Osteoblast (primary cell): Measurements from ENCODE around the gene GOLIM4. TPM values are rescaled to one million over a fixed set of nuclear protein-coding genes. Genes with fewer than 3 reads are reported as not detected.

Source experiments
- DNase-seq: peaks from one replicate; pipeline ENCODE4 v3.0.0; 2011; ENCODE audit warnings: low spot score, mixed read lengths; ENCODE audit not compliant: insufficient read length; ENCODE audit errors: missing footprints
- H2AFZ ChIP-seq: 2 replicates; pipeline ENCODE4 v1.6.0; 2011; ENCODE audit warnings: mild to moderate bottlenecking, low read length
- H3K27ac ChIP-seq: 2 replicates; pipeline ENCODE4 v1.5.1; 2011; ENCODE audit warnings: mild to moderate bottlenecking, low read depth, low read length, moderate library complexity
- H3K27me3 ChIP-seq: 2 replicates; pipeline ENCODE4 v1.6.0; 2012; ENCODE audit warnings: mild to moderate bottlenecking, control low read depth, inconsistent platforms, low read length, moderate library complexity; ENCODE audit not compliant: insufficient read depth
- H3K36me3 ChIP-seq: 2 replicates; pipeline ENCODE4 v1.5.1; 2011; ENCODE audit warnings: mild to moderate bottlenecking, low read length, control low read depth, moderate library complexity; ENCODE audit not compliant: insufficient read depth
- H3K4me1 ChIP-seq: 2 replicates; pipeline ENCODE4 v1.5.1; 2011; ENCODE audit warnings: mild to moderate bottlenecking, low read length, control low read depth, moderate library complexity; ENCODE audit not compliant: insufficient read depth
- H3K4me2 ChIP-seq: 2 replicates; pipeline ENCODE4 v1.6.0; 2011; ENCODE audit warnings: mild to moderate bottlenecking, low read length; ENCODE audit not compliant: insufficient read depth
- H3K4me3 ChIP-seq: fragments of 200-600 bp; sonication (generic); 3 replicates; pipeline ENCODE4 v1.5.1; 2012; ENCODE audit warnings: mild to moderate bottlenecking, low read length, inconsistent platforms; ENCODE audit not compliant: insufficient read depth
- H3K79me2 ChIP-seq: 2 replicates; pipeline ENCODE4 v1.6.0; 2012; ENCODE audit warnings: mild to moderate bottlenecking, low read length, control low read depth, inconsistent platforms; ENCODE audit not compliant: insufficient read depth
- H3K9me3 ChIP-seq: 2 replicates; pipeline ENCODE4 v1.5.1; 2011; ENCODE audit warnings: low read depth, low read length, control low read depth
- H4K20me1 ChIP-seq: 2 replicates; pipeline ENCODE4 v1.6.0; 2012; ENCODE audit warnings: mild to moderate bottlenecking, low read length, control low read depth; ENCODE audit not compliant: insufficient read depth
- total RNA-seq: library from RNA; depleted of rRNA; stranded (reverse); fragments of >200 nt; gene quantifications from 2 replicates; pipeline ENCODE4 v1.2.3, GENCODE V29; 2012
- TF ChIP-seq, protein P1 (sequence below): IDR thresholded peaks from 2 replicates; pipeline ENCODE4 v1.5.1; 2011; ENCODE audit warnings: mild to moderate bottlenecking, low read depth, low read length, moderate library complexity; ENCODE audit errors: extremely low read depth

GOLIM4 gene
- total RNA-seq, 1 donor, result 44.5 TPM

DNA sequence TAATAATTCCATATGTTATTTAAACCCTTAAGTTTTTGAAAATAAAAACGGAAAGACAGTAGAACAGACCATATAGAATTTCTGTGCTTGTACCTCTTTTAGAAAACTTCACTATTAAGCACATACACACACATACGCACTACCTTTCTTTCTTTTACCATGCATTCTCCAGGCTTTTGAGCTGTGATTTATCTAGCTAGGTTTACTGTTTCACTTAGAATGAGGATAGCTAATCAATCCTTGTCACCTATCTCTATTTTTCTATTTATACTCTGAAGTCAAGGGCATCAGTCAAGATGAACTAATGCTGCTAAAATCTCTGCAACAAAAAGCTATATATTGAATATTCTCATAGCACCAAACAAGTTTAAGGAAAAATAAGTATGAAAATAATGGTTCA, 43.2 kb downstream of the GOLIM4 start:
- H3K79me2 ChIP-seq, result peaks cover 90% of the 10 kb centered on the region
- TF ChIP-seq, protein P1, sequence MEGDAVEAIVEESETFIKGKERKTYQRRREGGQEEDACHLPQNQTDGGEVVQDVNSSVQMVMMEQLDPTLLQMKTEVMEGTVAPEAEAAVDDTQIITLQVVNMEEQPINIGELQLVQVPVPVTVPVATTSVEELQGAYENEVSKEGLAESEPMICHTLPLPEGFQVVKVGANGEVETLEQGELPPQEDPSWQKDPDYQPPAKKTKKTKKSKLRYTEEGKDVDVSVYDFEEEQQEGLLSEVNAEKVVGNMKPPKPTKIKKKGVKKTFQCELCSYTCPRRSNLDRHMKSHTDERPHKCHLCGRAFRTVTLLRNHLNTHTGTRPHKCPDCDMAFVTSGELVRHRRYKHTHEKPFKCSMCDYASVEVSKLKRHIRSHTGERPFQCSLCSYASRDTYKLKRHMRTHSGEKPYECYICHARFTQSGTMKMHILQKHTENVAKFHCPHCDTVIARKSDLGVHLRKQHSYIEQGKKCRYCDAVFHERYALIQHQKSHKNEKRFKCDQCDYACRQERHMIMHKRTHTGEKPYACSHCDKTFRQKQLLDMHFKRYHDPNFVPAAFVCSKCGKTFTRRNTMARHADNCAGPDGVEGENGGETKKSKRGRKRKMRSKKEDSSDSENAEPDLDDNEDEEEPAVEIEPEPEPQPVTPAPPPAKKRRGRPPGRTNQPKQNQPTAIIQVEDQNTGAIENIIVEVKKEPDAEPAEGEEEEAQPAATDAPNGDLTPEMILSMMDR, result no peak
- H3K4me2 ChIP-seq, result no peak overlapping the region
- no peak overlapping the region for H2AFZ ChIP-seq
- no peaks in the 10 kb centered on the region for H3K36me3 ChIP-seq
- H4K20me1 ChIP-seq, result peaks cover 8% of the 10 kb centered on the region
- H3K27ac ChIP-seq, result no peak overlapping the region
- no peak for DNase-seq
- peaks cover 22% of the 10 kb centered on the region for H3K4me1 ChIP-seq
- no peaks in the 10 kb centered on the region for H3K27me3 ChIP-seq
- no peak overlapping the region for H3K4me3 ChIP-seq
- H3K9me3 ChIP-seq, result no peaks in the 10 kb centered on the region

DNA sequence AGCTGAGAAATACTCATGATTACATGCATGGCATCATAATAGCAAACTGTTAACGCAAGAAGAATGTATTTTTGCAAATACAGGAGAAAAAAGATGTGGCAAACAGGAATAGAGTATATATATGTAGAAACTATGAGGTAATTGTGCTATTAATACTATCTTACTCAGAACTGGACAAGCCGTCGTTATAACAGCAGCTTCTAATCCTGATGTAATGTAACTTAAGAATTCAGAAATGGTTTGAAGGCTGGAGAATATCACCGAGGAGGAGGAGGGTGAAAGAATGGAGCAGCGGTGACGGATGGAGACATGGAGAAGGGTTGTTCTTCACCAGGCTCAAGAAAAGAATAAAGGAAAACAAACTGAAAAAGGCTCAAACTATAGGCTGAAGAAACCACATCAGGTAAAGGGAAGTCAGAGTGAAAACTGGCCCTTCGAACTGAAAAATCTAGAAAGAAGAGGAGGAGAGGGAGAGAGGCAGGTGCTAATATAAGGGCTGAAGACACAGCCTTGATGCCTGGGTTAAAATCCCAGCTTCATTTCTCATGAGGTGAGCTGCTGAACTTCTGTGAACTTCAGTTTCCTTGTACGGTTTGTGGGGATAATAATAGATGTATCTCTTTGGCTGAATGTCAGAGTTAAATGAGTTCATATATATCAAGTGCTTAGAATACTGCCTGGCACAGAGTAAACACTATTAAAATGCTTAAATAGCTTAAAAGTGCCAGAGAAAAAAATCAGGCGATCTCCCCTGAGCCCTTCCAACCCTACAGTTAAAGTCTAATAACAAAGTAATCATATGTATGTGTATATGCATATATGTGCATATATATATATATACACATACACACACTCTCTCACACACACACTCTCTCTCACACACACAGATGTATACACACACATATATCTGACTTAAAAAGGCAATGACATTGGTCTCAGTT, 43.9 kb downstream of the GOLIM4 start:
- peak overlapping the region; percentile 72 for H3K27ac ChIP-seq
- H3K79me2 ChIP-seq, result peaks cover 83% of the 10 kb centered on the region
- peaks cover 8% of the 10 kb centered on the region for H4K20me1 ChIP-seq
- H3K36me3 ChIP-seq, result no peaks in the 10 kb centered on the region
- H3K4me2 ChIP-seq, result peak overlapping the region; percentile 30
- H3K4me3 ChIP-seq, result no peak overlapping the region
- no peak for DNase-seq
- no peaks in the 10 kb centered on the region for H3K27me3 ChIP-seq
- H3K4me1 ChIP-seq, result peaks cover 22% of the 10 kb centered on the region
- H3K9me3 ChIP-seq, result no peaks in the 10 kb centered on the region
- no peak overlapping the region for H2AFZ ChIP-seq
- TF ChIP-seq, protein P1, result no peak

DNA sequence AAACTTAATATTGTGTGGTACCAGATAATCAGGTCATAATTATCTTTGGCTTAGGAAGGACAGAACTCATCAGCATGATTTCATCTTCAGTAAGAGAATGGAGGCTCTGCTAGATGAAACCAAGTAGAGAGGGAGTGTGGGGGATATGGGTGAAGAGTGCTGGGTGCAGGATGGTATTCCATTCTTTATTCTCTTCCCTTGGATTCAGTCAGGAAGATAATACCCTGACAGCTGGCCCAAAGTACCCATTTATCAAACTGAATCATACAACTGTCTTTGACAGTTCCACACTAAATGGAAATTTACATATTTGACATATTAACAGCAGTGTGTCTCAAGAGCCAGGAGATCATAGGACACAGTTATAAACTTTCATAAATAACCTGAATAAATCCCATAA, 44.7 kb downstream of the GOLIM4 start:
- H2AFZ ChIP-seq, result no peak overlapping the region
- no peak overlapping the region for H3K4me2 ChIP-seq
- no peaks in the 10 kb centered on the region for H3K36me3 ChIP-seq
- no peak overlapping the region for H3K4me3 ChIP-seq
- TF ChIP-seq, protein P1, result no peak
- peaks cover 8% of the 10 kb centered on the region for H4K20me1 ChIP-seq
- H3K27ac ChIP-seq, result peak overlapping the region; percentile 43
- no peaks in the 10 kb centered on the region for H3K27me3 ChIP-seq
- peaks cover 76% of the 10 kb centered on the region for H3K79me2 ChIP-seq
- DNase-seq, result no peak
- no peaks in the 10 kb centered on the region for H3K9me3 ChIP-seq
- H3K4me1 ChIP-seq, result peaks cover 22% of the 10 kb centered on the region

DNA sequence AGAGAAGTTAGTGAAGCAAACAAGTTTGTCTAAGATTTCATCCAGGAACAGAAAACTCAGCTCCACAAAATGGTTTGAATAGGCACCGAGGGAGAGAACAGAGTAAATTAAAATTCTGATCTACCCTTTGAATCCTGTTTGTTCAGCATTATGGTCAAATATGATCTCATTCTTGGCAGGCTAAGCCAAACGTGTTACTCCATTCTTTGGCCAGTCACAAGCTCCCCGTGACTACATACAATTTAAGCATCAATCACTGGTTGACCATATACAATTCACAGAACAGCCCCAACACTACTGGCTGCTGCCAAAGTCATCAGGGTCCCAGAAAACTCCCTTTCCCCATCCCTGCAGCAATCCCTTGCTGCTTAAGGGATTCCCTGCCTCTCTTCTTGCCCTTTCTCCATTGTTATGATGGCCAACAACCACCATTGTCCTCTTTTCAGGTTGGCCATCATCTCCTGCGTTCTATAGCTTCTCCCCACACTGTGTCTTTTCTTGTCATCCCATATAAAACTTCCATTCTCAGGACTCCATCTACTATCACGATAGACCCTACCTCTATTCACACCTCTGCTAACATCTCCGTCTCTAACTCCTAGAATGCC, 46.3 kb downstream of the GOLIM4 start:
- H3K79me2 ChIP-seq, result peaks cover 67% of the 10 kb centered on the region
- no peaks in the 10 kb centered on the region for H3K36me3 ChIP-seq
- no peak overlapping the region for H3K4me3 ChIP-seq
- peak overlapping the region; percentile 22 for H3K4me2 ChIP-seq
- no peaks in the 10 kb centered on the region for H3K9me3 ChIP-seq
- H3K27ac ChIP-seq, result peak overlapping the region; percentile 68
- H3K27me3 ChIP-seq, result no peaks in the 10 kb centered on the region
- DNase-seq, result peak; percentile 15
- peaks cover 22% of the 10 kb centered on the region for H3K4me1 ChIP-seq
- TF ChIP-seq, protein P1, result no peak
- no peak overlapping the region for H2AFZ ChIP-seq
- peaks cover 8% of the 10 kb centered on the region for H4K20me1 ChIP-seq
